DOHH2 (cell line): Measurements from ENCODE around the gene RXRA.

Experiments used
- H3F3A ChIP-seq: fragments of 200-600 bp; sonication (generic), shearing (Covaris generic); 2 replicates; pipeline ENCODE4 v1.6.0; 2016; ENCODE audit warnings: antibody characterized with exemption, mild to moderate bottlenecking; ENCODE audit not compliant: control insufficient read depth, insufficient read depth
- H3K27ac ChIP-seq: fragments of 200-600 bp; sonication (generic); 2 replicates; pipeline ENCODE4 v1.5.1; 2014; ENCODE audit warnings: low read depth, mild to moderate bottlenecking, low read length, moderate library complexity
- H3K27me3 ChIP-seq: fragments of 200-600 bp; sonication (generic); 2 replicates; pipeline ENCODE4 v1.6.1; 2014; ENCODE audit warnings: mild to moderate bottlenecking, low read length, mixed read lengths; ENCODE audit not compliant: control insufficient read depth
- H3K36me3 ChIP-seq: fragments of 200-600 bp; sonication (generic); 2 replicates; pipeline ENCODE4 v1.6.1; 2014; ENCODE audit warnings: mild to moderate bottlenecking, low read length, moderate library complexity, mixed read lengths; ENCODE audit not compliant: control insufficient read depth
- H3K4me1 ChIP-seq: fragments of 200-600 bp; sonication (generic); 2 replicates; pipeline ENCODE4 v1.6.1; 2014; ENCODE audit warnings: mild to moderate bottlenecking, low read length, mixed read lengths; ENCODE audit not compliant: control insufficient read depth
- H3K4me2 ChIP-seq: fragments of 200-600 bp; sonication (generic); 2 replicates; pipeline ENCODE4 v1.6.0; 2014; ENCODE audit warnings: mild to moderate bottlenecking, low read length, moderate library complexity
- H3K4me3 ChIP-seq: fragments of 200-600 bp; sonication (generic); 2 replicates; pipeline ENCODE4 v1.5.1; 2014; ENCODE audit warnings: mild to moderate bottlenecking, low read length, mixed read lengths
- H3K79me2 ChIP-seq: fragments of 200-600 bp; sonication (generic); 2 replicates; pipeline ENCODE4 v1.6.1; 2014; ENCODE audit warnings: mild to moderate bottlenecking, low read length, mixed read lengths; ENCODE audit not compliant: control insufficient read depth
- H3K9me2 ChIP-seq: fragments of 200-600 bp; sonication (generic); replicated peaks from 2 replicates; pipeline ENCODE4 v1.6.1; 2014; ENCODE audit warnings: mild to moderate bottlenecking, low read length, mixed read lengths; ENCODE audit not compliant: control insufficient read depth
- H3K9me3 ChIP-seq: fragments of 200-600 bp; sonication (generic); 2 replicates; pipeline ENCODE4 v1.6.1; 2014; ENCODE audit warnings: antibody characterized with exemption, low read length, mixed read lengths; ENCODE audit not compliant: control insufficient read depth, insufficient read depth
- H4K20me1 ChIP-seq: fragments of 200-600 bp; sonication (generic); 2 replicates; pipeline ENCODE4 v1.6.0; 2014; ENCODE audit warnings: low read depth, mild to moderate bottlenecking, antibody characterized with exemption, low read length, moderate library complexity; ENCODE audit not compliant: control insufficient read depth, insufficient read depth
- EZH2phosphoT487 ChIP-seq: fragments of 200-600 bp; sonication (generic); IDR thresholded peaks from 2 replicates; pipeline ENCODE4 v1.6.1; 2017; ENCODE audit warnings: borderline replicate concordance, mild to moderate bottlenecking, antibody characterized with exemption, low read length, moderate library complexity, mixed read lengths
- TF ChIP-seq, protein P1 (sequence below): fragments of 200-600 bp; sonication (generic); IDR thresholded peaks from one replicate; pipeline ENCODE4 v1.5.1; 2014; ENCODE audit warnings: antibody characterized with exemption, mild to moderate bottlenecking, low read depth, low read length; ENCODE audit not compliant: poor library complexity, severe bottlenecking

RXRA gene

DNA sequence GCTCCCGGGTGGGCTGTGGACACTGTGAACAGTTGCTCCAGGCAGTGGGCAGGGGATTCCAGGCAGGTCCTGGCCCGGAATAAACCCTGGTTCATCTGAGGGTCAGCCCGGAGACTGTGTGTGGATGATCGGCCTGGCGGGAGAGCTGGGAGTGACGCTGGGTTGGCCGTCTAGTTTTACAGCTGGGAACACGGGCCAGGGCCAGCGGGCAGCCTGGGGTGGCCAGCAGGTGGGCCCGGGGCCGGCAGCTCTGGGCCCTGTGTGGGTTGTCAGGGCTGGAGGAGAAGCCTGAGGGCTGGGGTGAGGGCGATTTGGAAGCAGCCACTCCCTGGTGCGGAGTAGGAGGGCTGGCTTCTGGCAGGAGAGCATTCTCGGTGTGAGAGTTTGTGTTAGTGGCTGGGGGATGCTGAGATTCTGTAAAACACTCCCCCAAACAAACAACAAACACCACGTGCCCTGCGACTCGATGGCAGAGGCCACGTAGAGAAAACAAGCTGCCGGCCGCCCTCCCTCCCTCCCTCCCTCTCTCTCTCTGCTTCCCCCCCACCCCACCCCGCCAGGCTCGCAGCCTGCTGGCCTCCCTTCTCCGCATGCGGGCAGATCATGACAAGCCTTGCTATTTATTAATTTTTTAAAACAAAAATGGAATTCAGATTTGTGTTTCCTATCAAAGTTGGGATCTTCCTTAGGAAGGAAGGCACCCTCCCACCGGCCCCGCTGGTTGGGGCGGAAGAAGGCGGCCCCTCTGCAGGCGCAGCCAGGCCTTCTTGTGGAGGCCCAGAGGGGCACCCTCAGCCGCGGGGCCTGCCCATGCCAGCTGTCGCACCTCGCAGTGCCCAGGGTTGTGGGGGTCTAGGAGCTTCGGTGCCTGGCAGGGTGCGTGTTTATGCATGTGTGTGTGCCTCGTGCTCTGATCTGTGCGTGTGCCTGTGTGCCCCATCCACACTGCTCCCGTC lies 49.5 kb downstream of the RXRA start:
- H4K20me1 ChIP-seq: no peaks in the 10 kb centered on the region
- no peaks in the 10 kb centered on the region for H3K27me3 ChIP-seq
- TF ChIP-seq EZH2phosphoT487: no peak
- TF ChIP-seq, protein P1, sequence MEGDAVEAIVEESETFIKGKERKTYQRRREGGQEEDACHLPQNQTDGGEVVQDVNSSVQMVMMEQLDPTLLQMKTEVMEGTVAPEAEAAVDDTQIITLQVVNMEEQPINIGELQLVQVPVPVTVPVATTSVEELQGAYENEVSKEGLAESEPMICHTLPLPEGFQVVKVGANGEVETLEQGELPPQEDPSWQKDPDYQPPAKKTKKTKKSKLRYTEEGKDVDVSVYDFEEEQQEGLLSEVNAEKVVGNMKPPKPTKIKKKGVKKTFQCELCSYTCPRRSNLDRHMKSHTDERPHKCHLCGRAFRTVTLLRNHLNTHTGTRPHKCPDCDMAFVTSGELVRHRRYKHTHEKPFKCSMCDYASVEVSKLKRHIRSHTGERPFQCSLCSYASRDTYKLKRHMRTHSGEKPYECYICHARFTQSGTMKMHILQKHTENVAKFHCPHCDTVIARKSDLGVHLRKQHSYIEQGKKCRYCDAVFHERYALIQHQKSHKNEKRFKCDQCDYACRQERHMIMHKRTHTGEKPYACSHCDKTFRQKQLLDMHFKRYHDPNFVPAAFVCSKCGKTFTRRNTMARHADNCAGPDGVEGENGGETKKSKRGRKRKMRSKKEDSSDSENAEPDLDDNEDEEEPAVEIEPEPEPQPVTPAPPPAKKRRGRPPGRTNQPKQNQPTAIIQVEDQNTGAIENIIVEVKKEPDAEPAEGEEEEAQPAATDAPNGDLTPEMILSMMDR: no peak
- no peaks in the 10 kb centered on the region for H3K9me3 ChIP-seq
- H3F3A ChIP-seq: no peaks in the 10 kb centered on the region
- H3K36me3 ChIP-seq: no peaks in the 10 kb centered on the region
- H3K4me1 ChIP-seq: no peaks in the 10 kb centered on the region
- H3K27ac ChIP-seq: no peak overlapping the region
- H3K4me3 ChIP-seq: no peak overlapping the region
- H3K4me2 ChIP-seq: no peak overlapping the region
- H3K9me2 ChIP-seq: no peaks in the 10 kb centered on the region
- no peaks in the 10 kb centered on the region for H3K79me2 ChIP-seq

DNA sequence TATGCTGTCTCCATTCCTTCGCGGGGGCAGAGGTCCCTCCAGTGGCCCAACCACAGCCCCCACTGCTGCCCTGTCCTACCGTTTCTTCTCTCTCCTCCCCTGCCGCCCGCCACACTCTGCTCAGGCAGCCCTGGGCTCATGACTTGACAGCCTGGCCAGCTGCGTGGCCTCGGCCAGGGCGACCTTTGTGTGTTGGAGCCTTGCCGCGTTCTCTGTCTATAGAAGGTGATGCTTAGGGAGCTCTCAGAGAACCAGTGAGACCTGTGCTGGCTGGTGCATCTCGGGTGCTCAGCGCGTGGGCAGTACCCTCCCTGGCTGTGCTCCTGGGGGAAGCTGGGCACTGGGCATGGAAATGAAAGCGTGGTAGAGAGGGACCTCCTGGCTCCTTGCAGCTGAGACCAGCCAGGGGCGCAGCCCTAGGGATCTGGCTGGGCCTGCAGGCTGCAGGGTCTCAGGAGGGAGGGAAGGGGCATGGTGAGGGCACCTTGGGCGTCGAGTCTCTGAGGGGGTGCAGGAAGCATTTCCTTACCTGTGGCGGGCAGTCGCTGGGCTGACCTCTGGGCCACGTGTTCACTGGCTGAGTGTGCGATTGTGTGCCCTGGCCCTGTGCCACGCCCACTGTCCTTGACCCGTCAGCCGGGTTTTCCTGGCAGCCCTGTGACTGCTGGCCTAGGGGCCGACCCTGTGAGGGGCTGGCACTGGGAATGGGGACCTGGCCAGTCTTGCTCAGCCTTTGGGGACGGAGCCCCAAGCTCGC lies 50.3 kb downstream of the RXRA start:
- H3K79me2 ChIP-seq: no peaks in the 10 kb centered on the region

DNA sequence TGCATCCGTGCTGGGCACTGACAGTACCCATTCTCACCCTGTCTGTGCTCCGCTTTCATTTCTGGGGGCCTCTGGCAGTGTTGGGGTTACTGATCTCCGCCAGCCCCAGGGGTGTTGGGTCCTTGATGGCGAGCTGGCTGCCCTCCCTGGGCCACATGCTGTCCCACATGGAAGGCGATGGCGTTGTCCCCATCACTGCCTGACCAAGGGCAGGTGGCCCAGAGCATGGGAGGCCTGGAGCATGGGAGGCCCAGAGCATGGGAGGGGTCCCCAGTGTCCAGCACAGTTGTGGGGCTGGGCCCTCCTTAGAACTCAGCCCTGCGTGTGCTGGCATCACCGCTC lies 50.9 kb downstream of the RXRA start:
- H3K4me1 ChIP-seq: no peaks in the 10 kb centered on the region
- H4K20me1 ChIP-seq: no peaks in the 10 kb centered on the region
- H3K4me3 ChIP-seq: no peak overlapping the region
- no peak overlapping the region for H3K4me2 ChIP-seq
- no peaks in the 10 kb centered on the region for H3F3A ChIP-seq
- no peaks in the 10 kb centered on the region for H3K27me3 ChIP-seq
- no peak overlapping the region for H3K27ac ChIP-seq
- no peaks in the 10 kb centered on the region for H3K79me2 ChIP-seq
- H3K9me3 ChIP-seq: no peaks in the 10 kb centered on the region
- no peaks in the 10 kb centered on the region for H3K36me3 ChIP-seq
- no peak for TF ChIP-seq EZH2phosphoT487
- TF ChIP-seq, protein P1: no peak
- H3K9me2 ChIP-seq: no peaks in the 10 kb centered on the region

More for the DNA sequence above, 50.3 kb downstream of the RXRA start:
- Histone ChIP-seq H3K36me3 (no peaks in the 10 kb centered on the region), H3K9me2 (no peaks in the 10 kb centered on the region), H4K20me1 (no peaks in the 10 kb centered on the region), H3F3A (no peaks in the 10 kb centered on the region), H3K27ac (no peak overlapping the region), H3K4me3 (no peak overlapping the region), H3K9me3 (no peaks in the 10 kb centered on the region), H3K4me1 (no peaks in the 10 kb centered on the region), H3K27me3 (no peaks in the 10 kb centered on the region), H3K4me2 (no peak overlapping the region)
- TF ChIP-seq EZH2phosphoT487: no peak
- TF ChIP-seq, protein P1: no peak
